Putamen (tissue), 1 donor: ENCODE results near the gene ATG16L2.
"Not testable (repeated sequence)": the region's sequence is repeated elsewhere in the genome, so short reads cannot be mapped to it uniquely, and the experiment has no call there.

Experiments used
- DNase-seq: peaks from one replicate; pipeline ENCODE4 v3.0.0-alpha.2; 2016; ENCODE audit warnings: low spot score

Gene ATG16L2

DNA sequence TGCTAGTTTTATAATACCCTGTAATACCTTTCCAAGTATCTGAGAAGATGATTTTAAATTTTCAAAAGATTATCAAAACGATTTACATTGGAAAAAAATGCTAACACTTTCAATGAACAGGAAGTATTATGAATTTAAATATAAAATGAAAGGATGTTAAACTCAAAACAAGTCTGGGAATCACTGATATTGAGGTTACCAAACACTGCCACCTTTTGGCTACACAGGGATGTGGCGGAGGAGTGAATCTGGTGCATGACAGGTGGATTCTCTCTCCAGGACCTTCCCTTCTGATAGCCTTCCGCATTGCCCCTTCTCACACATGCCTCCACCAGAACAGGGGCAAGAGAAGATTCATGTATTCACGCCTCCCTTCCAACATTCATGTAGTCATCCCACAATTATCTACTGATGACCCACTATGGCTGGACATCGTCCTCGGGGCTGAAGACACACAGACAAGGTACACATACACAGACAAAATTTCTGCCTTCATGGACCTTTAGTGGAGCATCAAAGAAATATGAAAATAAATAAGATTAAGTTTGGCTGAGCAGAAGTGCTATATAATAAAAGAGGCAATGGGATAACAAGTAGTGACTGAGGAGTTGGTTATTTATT, 34.7 kb downstream of the ATG16L2 start:
- no peak for DNase-seq

DNA sequence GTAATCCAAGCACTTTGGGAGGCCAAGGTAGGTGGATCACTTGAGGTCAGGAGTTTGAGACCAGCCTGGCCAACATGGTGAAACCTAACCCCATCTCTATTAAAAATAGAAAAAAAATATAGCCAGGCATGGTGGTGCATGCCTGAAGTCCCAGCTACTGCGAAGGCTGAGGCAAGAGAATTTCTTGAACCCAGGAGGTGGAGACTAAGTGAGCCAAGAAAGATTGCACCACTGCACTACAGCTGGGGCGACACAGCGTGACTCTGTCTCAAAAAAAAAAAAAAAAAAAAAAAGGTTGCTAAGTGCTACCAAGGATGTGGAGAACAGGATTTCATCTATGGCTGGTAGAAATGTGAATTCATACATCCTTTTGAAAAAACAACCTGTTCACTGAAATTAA, 36.6 kb downstream of the ATG16L2 start:
- no peak for DNase-seq

DNA sequence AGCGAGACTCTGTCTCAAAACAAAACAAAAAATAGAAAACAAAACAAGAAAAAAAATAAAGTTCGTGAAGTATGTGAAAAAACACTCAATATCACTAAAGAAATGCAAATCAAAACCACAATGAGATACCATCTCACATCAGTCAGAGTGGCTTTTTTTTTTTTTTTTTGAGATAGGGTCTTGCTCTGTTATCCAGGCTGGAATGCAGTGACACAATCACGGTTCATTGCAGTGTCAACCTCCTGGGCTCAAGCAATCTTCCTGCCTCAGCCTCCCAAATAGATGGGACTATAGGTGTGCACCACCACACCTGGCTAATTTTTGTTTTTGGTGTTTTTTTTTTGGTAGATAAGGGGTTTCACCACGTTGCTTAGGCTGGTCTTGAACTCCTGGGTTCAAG, 37.5 kb downstream of the ATG16L2 start:
- DNase-seq, result no peak

DNA sequence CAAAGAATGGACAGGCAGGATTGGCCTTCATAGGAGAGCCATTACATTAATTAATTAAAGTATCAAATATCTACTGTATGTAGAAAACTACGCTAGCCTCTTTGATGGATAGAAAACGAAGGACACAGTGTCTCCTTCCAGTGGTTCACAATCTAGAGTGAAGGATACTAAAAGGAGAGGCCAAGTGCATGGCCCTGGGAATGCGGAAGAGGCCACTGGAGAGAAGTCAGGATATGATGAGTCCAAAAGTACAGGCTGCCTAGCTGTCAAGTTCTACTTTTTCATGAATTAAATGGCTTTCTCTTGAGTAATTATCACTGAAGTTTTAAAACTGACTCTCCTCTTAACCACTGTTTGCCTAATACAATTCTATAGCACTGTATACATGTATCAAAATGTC, 41.9 kb downstream of the ATG16L2 start:
- DNase-seq, result no peak

DNA sequence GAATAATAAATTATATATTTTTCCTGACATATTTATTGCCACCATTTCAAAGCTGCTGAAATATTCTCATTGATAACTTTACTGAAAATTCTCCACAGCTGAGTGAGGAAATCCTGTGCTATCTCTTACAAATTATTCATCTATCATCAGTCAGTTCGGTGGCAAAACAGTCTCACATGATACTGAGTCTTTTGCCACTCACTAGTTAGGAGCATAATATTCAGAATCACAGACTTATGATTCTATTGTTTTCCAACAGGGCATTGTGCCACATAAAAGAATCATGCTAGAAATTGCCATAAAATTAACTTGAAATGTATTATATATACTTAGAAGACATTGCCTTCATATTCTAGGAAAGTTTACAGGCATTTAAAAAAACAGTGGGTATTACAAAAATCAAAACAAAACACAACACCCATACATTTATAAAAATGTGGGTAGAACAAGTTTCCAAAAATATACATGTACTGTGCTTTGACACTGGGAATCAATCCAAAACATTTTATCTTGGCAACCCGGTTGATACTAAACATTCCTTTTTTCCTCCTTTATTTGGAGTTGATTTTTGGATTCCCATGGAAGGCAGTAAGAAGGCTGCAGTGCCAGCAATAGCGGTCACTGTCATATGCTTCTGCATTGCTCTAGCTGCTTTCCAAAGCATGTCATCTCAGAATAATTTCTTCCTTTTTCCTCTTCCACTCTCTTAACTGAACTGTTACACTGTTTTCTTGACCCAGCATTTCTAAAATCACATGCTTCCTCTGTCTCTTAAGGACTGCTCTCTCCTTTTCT, 42.5 kb downstream of the ATG16L2 start:
- DNase-seq, result no peak

DNA sequence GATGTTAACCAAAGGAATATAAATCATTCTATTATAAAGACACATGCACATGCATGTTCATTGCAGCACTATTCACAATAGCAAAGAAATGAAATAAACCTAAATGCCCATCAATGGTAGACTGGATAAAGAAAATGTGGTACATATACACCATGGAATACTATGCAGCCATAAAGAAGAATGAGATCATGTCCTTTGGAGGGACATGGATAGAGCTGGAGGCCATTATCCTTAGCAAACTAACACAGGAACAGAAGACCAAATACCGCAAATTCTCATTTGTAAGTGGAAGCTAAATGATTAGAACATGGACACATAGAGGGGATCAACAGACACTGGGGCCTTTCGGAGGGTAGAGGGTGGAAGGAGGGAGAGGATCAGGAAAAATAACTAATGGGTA, 44.1 kb downstream of the ATG16L2 start:
- DNase-seq, result not testable (repeated sequence)

DNA sequence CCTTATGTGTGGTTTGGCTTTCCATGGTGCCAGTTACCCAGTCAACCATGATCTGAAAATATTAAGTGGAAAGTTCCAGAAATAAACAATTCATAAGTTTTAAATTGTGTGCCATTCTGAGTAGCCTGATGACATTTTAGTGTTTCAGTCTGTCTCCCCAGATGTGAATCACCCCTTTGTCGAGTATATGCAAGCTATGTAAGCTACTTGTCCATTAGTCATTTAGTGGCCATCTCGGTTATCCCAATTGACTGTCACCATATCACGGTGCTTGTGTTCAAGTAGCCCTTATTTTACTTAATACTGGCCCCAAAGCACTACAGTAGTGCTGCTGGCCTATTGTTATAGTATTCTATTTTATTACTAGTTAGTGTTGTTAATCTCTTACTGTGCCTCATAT, 44.9 kb downstream of the ATG16L2 start:
- no peak for DNase-seq

DNA sequence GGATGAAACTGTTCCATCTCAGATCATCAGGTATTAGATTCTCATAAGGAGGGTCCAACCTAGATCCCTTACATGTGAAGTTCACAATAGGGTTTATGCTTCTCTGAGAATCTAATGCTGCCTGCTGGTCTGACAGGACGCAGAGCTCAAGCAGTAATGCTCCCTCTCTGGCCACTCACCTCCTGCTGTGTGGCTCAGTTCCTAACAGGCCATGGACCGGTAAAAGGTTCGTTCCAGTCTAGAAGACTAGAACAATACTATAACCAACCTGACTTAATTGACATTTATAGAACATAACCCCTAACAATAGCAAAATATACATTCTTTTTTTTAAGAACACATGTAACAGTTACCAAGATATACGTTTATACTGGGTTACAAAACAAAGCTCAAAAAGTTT, 45.8 kb downstream of the ATG16L2 start:
- no peak for DNase-seq

DNA sequence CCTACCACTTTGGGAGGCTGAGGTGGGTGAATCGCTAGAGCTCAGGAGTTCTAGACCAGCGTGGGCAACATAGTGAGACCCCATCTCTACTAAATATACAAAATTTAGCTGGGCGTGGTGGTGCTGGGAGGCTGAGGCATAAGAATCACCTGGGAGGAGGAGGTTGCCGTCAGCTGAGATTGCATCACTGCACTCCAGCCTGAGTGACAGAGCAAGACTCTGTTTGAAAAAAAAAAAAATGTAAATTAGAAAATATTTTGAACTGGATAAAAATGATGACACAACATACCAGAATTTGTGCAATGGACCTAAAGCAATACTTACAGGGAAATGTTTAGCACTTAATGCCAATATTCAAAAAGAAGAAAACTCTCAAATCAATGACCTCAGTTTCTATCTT, 46.4 kb downstream of the ATG16L2 start:
- DNase-seq, result no peak

DNA sequence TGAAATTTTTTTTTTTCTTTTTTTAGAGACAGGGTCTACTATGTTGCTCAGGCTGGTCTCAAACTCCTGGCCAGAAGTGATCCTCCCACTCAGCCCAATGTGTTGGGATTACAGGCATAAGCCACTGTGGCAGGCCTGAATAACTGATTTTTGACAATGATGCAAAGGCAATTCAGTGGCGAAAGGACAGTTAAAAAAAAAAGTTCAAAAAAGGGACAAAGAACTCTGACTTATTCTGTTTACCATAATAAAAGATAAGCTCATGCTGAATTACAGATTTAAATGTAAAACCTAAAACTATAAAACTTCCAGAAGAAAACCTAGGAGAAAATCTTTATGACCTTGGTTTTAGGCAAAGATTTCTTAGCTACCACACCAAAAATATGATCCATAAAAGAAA, 48.9 kb downstream of the ATG16L2 start:
- no peak for DNase-seq

DNA sequence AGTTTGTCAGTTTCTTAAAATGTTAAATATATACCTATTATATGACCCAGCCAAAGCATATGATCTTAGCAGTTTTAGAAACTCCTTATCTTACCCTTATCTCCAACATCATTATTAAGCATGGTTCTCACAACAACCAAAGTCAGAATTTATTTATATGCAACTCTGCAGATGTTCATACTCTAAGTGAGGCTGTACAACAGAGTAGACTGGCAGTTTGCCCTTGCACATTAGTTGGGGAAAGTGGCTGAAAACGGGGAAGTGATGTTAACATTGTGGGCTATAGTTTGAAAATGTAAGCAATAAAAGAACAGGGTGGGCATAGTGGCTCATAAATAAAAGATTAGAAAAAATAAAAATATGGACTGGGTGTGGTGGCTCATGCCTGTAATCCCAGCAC, 49.7 kb downstream of the ATG16L2 start:
- DNase-seq, result no peak

DNA sequence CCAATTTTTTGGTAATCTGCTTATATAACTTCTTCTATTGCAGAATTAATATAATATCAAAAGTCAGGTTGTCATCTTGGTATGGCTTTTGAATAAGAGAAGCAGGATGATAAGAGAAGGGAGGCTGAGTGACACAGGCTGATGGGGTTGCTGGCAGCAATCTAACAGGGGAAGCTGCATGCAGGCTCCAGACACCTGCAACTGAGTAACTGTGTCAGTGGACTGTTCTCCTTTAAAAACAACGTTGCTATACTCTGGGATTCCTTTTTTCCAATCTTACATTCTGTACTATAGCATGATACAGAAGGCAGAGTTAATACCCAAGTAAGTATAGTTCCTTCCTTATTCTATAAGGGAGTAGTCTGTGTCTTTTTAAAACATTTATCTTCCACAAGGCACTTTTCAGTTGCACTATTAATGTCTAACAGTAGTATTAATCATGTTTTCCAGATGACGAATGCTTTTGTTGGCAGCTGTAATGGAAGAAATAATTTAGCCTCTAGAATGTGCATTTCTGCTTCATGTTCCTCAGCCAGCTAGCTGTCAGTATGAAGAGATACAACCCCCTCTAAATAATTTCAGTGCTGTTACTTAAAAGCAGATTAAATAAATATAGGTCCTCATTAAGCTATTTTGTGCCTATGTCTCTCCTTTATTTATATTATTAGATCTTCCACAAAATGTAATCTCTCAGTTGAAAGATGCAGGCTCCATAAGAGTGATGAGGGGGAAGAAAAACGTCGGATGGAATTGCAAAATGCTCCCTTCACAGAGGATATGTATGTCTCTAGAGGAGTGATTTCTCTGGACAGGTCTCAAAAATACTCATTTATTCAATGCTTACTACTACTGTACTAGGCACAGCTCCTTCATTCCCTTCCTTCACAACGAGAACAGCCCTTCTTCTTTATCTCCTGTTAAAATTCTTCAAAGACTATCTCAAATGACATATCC, 50.8 kb downstream of the ATG16L2 start:
- no peak for DNase-seq

DNA sequence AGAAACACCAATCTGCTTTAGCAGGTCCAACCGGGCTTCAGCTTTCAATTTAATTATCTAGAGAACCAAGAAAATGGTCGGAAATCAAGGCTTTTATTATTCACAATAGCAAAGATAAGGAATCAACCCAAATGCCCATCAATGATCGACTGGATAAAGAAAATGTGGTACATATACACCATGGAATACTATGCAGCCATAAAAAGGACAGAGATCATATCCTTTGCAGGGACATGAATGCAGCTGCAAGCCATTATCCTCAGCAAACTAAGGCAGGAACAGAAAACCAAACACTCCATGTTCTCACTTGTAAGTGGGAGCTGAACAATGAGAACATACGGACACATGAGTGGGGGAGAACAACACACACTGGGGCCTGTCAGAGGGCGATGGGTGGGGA, 53.8 kb downstream of the ATG16L2 start:
- no peak for DNase-seq

DNA sequence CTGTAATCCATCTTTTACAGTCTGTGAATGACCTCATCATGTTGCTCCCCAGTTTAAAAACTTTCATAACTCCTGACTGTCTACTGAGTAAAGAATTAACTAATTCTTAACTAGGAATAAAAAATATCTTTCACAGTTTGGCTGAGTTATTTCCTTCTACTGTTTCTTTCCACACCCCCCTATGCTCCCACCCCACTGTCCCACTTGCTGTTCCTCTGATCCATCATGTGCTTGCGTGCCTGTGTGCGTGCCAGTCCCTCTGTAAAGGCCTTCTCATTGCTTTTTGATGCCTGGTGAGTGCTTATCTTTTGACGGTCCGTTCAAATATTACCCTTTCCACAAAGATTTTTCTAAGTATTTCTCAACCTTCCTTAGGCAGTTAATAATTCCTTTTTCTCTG, 55.6 kb downstream of the ATG16L2 start:
- no peak for DNase-seq

DNA sequence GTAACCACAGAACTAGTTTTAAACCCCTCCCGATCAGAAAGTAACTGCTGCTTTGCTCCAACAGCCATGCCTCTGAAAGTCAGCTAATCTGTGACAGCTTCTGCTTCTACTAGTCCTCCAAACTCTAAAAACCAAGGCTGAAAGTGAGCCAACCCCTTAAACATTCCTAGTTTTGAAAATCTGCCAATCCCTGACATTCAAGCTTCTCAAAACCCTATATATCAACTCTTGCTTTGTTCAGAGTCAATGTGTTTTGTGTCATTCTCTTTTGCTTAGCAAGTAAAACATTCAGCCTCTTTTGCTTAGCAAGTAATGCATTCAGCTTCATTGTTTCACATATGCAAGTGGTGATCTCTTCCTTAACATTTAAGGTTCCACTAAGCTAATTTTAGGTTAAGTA, 56.9 kb downstream of the ATG16L2 start:
- DNase-seq, result no peak

DNA sequence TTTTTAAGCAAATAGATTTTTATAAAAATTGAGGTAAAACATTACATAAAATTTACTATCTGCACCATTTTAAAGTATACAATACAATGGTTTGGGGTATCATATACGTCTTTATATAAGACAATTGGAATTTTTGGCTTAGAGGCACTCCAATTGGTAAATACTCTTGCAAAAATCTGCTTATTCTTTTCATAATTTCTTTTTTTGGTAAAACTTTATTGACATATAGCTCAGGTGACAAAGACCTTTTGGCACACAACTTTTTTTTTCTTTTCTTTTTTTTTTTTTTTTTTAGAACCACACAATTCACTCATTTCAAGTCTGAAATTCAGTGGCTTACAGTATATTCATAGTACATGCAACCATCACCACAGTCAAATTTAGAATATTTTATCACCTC, 57.8 kb downstream of the ATG16L2 start:
- no peak for DNase-seq

DNA sequence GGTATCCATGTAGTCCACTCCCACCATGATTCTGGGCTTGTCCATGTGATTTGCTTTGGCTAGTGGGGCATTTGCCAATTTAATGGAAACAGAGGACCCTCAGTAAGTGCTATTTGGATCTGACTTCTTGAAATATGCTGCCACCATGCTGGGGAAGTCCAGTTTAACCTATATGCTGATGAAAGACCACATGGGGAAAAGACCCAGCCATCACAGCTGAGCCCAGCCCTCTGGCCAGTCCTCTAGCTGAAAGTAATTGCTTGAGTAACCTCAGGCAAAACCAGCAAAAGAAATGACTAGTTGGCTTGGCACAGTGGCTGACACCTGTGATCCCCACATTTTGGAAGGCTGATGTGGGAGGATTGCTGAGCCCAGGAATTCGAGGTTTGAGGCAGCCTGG, 61.5 kb downstream of the ATG16L2 start:
- no peak for DNase-seq

DNA sequence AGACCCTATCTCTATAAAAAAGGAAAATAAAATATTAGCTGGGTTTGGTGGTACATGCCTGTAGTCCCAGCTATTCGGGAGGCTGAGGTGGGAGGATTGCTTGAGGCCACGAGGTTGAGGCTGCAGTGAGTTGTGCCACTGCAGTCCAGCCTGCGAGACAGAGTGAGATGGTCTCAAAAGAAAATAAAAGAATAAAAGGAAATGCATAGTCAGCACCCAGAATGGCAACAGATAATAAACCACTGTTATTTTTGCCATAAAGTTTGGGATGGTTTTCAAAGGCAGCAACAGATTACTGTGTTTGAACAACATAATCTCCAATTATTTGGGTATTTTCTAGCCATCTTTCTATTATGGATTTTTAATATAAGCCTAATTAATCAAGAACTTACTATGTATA, 61.9 kb downstream of the ATG16L2 start:
- no peak for DNase-seq
